Spleen (tissue), 11 donors: ENCODE measurements around the gene RSPH1. TPM values are rescaled to one million over a fixed set of nuclear protein-coding genes. Genes with fewer than 3 reads are reported as not detected.

ENCODE experiments used
- DNase-seq: peaks from one replicate; pipeline ENCODE4 v3.0.0-alpha.2; 2020
- H3K27ac ChIP-seq, 8 donors: fragments of 200-600 bp; sonication (generic) in 7 of 8; 1 replicate in 4 of 8; 2 replicates in 4 of 8; pipeline versions ENCODE4 v1.5.0 to v1.8.0; 2016 to 2021; ENCODE audit warnings: inconsistent platforms in 4 of 8, mild to moderate bottlenecking in 4 of 8, moderate library complexity in 1 of 8
- H3K27me3 ChIP-seq, 7 donors: fragments of 200-600 bp; sonication (generic) in 6 of 7; replicated peaks in 1 of 7; 1 replicate in 4 of 7; 2 replicates in 3 of 7; pipeline versions ENCODE4 v1.5.0 to v1.8.0; 2016 to 2021; ENCODE audit warnings: inconsistent platforms in 3 of 7, mild to moderate bottlenecking in 1 of 7
- H3K36me3 ChIP-seq, 6 donors: fragments of 200-600 bp; sonication (generic) in 5 of 6; 1 replicate in 4 of 6; 2 replicates in 2 of 6; pipeline versions ENCODE4 v1.5.0 to v1.8.0; 2016 to 2021; ENCODE audit warnings: inconsistent platforms in 2 of 6
- H3K4me1 ChIP-seq, 6 donors: fragments of 200-600 bp; sonication (generic) in 5 of 6; 1 replicate in 3 of 6; 2 replicates in 3 of 6; pipeline versions ENCODE4 v1.5.0 to v1.8.0; 2016 to 2021; ENCODE audit warnings: inconsistent platforms in 3 of 6
- H3K4me3 ChIP-seq, 8 donors: fragments of 200-600 bp; sonication (generic) in 7 of 8; 1 replicate in 4 of 8; 2 replicates in 4 of 8; pipeline versions ENCODE4 v1.5.0 to v1.8.0; 2016 to 2021; ENCODE audit warnings: inconsistent platforms in 4 of 8, mild to moderate bottlenecking in 4 of 8, moderate library complexity in 2 of 8
- H3K9me3 ChIP-seq, 8 donors: fragments of 200-600 bp; sonication (generic) in 7 of 8; 1 replicate in 4 of 8; 2 replicates in 4 of 8; pipeline versions ENCODE4 v1.5.0 to v1.8.0; 2016 to 2021; ENCODE audit warnings: inconsistent platforms in 4 of 8
- CTCF ChIP-seq, 11 experiments: fragments of 200-600 bp in 7 of 11; fragments of 450-650 bp in 4 of 11; sonication (generic) in 4 of 11; IDR thresholded peaks in 8 of 11; conservative IDR thresholded peaks in 3 of 11; 1 replicate in 7 of 11; 2 replicates in 4 of 11; pipeline versions ENCODE4 v1.4.0 to v1.8.0; 2016 to 2021; ENCODE audit warnings: antibody characterized with exemption in 11 of 11, inconsistent platforms in 4 of 11, mild to moderate bottlenecking in 1 of 11
- POLR2A ChIP-seq, 3 donors: fragments of 450-650 bp; IDR thresholded peaks; one replicate each; pipeline ENCODE4 v1.5.1; 2017; ENCODE audit warnings: antibody characterized with exemption in 3 of 3, mild to moderate bottlenecking in 1 of 3
- POLR2AphosphoS5 ChIP-seq, 3 donors: sonication (generic); formaldehyde crosslinking; IDR thresholded peaks; one replicate each; pipeline ENCODE4 v1.5.1; 2017; ENCODE audit warnings: antibody characterized with exemption in 3 of 3
- WGBS, 5 donors: extraction: QIAGEN DNeasy Blood & Tissue Kit in 3 of 5; methylation state at CpG; one replicate each; pipeline versions ENCODE4 v1.1.5 to v1.1.7; 2013 to 2018; 5-methylcytosine and 5-hydroxymethylcytosine counted together
- intact Hi-C: fragments of 100-400 bp; cut with DNase I; formaldehyde crosslinking; loops from one replicate; pipeline ENCODE4 v1.15.0; 2023; ENCODE audit warnings: low total_unique reads
- polyA plus RNA-seq, 3 donors: library from polyadenylated mRNA; stranded (reverse); fragments of 200-250 nt; gene quantifications; one replicate each; pipeline ENCODE4 v1.2.1, GENCODE V29; 2013
- total RNA-seq, 7 donors: library from RNA; depleted of rRNA in 3 of 7; stranded (reverse); fragments of >200 nt in 3 of 7; fragmentation: NEBNext Ultra II Directional in 4 of 7; extraction: Animal tissue kit (Norgen Biotek cat#: 25700) in 4 of 7; gene quantifications; one replicate each; pipeline versions ENCODE4 v1.1.0 to v1.2.1, GENCODE V29; 2016 to 2021
- donor health status: healthy with polysubstance abuse.
- donor health status: DM: no; HTN: no; CAD: no; lungs with moderate emphysema.
- donor health status: DM: no; HTN: no; CAD: no.
- donor health status: Bipolar disorder and iron deficiency.
- donor health status: healthy.
- donor health status: DM: no; HTN: no; CAD: no.
- donor health status: DM: yes; HTN: yes; CAD: no.

The RSPH1 gene
- total and polyA plus RNA-seq, 10 donors, result 0.10 to 0.35 (median 0.26) TPM; not detected in 5

- Histone ChIP-seq H3K36me3 (peaks cover 0 to 27% (median 0%) of the 10 kb centered on the region in 6 donors), H3K4me1 (no peaks in the 10 kb centered on the region), H3K4me3 (no peak overlapping the region), H3K27me3 (peaks cover 0 to 22% (median 0%) of the 10 kb centered on the region in 7 donors), H3K9me3 (no peaks in the 10 kb centered on the region), H3K27ac (no peak overlapping the region)
- WGBS, 5 donors, result 81 to 92% (median 85%) methylated on average over 32 to 34 of the region's 34 CpGs
- intact Hi-C loops, result loop anchor here (10.0 kb wide), 1 partner anchor 59 kb away; no protein-coding TSS in a partner anchor
- peak in 1 of 3 donors; percentile 32 for TF ChIP-seq POLR2AphosphoS5 (IDR thresholded peaks at IDR 0.05)
- TF ChIP-seq POLR2A (IDR thresholded peaks at IDR 0.05), result no peak
- peak; percentile 71 for DNase-seq
Observed at GRCh38 chr21:42443876-42444744, 51.9 kb downstream of the RSPH1 start.

- Histone ChIP-seq H3K27me3 (peaks cover 0 to 30% (median 0%) of the 10 kb centered on the region in 7 donors), H3K36me3 (peaks cover 0 to 28% (median 0%) of the 10 kb centered on the region in 6 donors), H3K27ac (no peak overlapping the region), H3K4me3 (no peak overlapping the region), H3K4me1 (no peaks in the 10 kb centered on the region), H3K9me3 (no peaks in the 10 kb centered on the region)
- DNase-seq, result peak; percentile 51
- no peak for TF ChIP-seq POLR2A (IDR thresholded peaks at IDR 0.05)
- TF ChIP-seq POLR2AphosphoS5 (IDR thresholded peaks at IDR 0.05), result no peak
- no peak for TF ChIP-seq CTCF (IDR thresholded peaks at IDR 0.05 in 8 of 11, conservative IDR thresholded peaks at IDR 0.05 in 3 of 11)
- WGBS, 5 donors, result 85 to 94% (median 91%) methylated on average over 15 of the region's 15 CpGs
- intact Hi-C loops, result loop anchor here (10.0 kb wide), 1 partner anchor 58 kb away; no protein-coding TSS in a partner anchor
Observed at GRCh38 chr21:42443181-42443785, 52.7 kb downstream of the RSPH1 start.

GRCh38 chr21:42441963-42442362 is 54.1 kb downstream of the RSPH1 start:
- Histone ChIP-seq H3K4me1 (no peaks in the 10 kb centered on the region), H3K4me3 (no peak overlapping the region), H3K27ac (no peak overlapping the region), H3K27me3 (peaks cover 0 to 44% (median 0%) of the 10 kb centered on the region in 7 donors), H3K36me3 (peaks cover 0 to 36% (median 0%) of the 10 kb centered on the region in 6 donors), H3K9me3 (peaks cover 0 to 4% (median 0%) of the 10 kb centered on the region in 8 donors)
- intact Hi-C loops, result loop anchor here (10.0 kb wide), 1 partner anchor 57 kb away; no protein-coding TSS in a partner anchor
- DNase-seq, result peak; percentile 45
- 70 to 90% (median 83%) methylated on average over 6 of the region's 6 CpGs for WGBS, 5 donors
- TF ChIP-seq POLR2A (IDR thresholded peaks at IDR 0.05) (no peak), CTCF (IDR thresholded peaks at IDR 0.05 in 8 of 11, conservative IDR thresholded peaks at IDR 0.05 in 3 of 11) (no peak), POLR2AphosphoS5 (IDR thresholded peaks at IDR 0.05) (no peak)

GRCh38 chr21:42440187-42440792 is 55.7 kb downstream of the RSPH1 start:
- Histone ChIP-seq H3K27me3 (peaks cover 0 to 49% (median 3%) of the 10 kb centered on the region in 7 donors), H3K4me1 (no peaks in the 10 kb centered on the region), H3K9me3 (peaks cover 0 to 10% (median 2%) of the 10 kb centered on the region in 8 donors), H3K36me3 (peaks cover 0 to 49% (median 0%) of the 10 kb centered on the region in 6 donors), H3K27ac (peak overlapping the region in 1 of 8 donors; percentile 16), H3K4me3 (no peak overlapping the region)
- intact Hi-C loops, result loop anchor here (10.0 kb wide), 1 partner anchor 55 kb away; no protein-coding TSS in a partner anchor
- DNase-seq, result peak; percentile 38
- WGBS, 5 donors, result 68 to 86% (median 80%) methylated on average over 12 of the region's 12 CpGs
- TF ChIP-seq POLR2AphosphoS5 (IDR thresholded peaks at IDR 0.05) (no peak), POLR2A (IDR thresholded peaks at IDR 0.05) (no peak), CTCF (IDR thresholded peaks at IDR 0.05 in 8 of 11, conservative IDR thresholded peaks at IDR 0.05 in 3 of 11) (no peak)
